Measurements from ENCODE around the gene SPTAN1. TPM values are rescaled to one million over a fixed set of nuclear protein-coding genes. Genes with fewer than 3 reads are reported as not detected.
A peak's percentile ranks its signal among the peaks of the same experiment; 100 is the strongest.
"Not testable (repeated sequence)": the region's sequence is repeated elsewhere in the genome, so short reads cannot be mapped to it uniquely, and the experiment has no call there.

The SPTAN1 gene
- 165 and 181 TPM in 2 replicates for total RNA-seq (2014; rRNA removed; shearing (Covaris generic))

DNA sequence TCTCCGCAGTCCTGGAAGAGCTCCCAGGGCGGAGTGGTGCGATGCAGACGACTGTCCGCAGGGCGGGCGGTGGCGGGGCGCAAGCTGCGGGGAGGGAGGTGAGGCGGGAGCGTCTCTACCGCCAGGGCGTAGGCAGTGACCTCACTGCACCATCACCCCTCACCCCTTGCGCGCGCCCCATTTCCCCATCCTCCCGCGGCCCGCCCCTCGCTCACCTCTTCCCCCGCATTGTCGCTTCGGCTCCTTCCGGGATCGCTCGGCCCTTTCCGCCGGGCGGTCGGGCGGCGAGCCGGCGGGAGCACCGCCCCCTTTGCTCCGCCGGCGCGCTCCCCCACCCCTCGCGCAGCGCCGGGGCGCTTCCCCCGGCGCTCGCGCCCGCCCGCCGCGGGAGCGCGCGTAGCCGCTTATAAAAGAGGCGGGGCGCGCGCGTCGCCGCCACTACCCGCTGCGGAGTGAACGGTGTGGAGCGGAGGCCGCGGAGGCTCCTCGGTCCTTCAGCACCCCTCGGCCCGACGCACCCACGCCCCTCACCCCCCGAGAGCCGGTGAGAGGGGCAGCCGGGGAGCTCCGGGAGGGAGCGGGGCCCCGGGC, at the start of gene SPTAN1:
Gene SPTAN1, plus strand, starts transcription at position 435 of the 591 bp plus-strand sequence. CDS start 14,154 bp downstream, outside the sequence.
- H3K9me3 ChIP-seq (replicated peaks) = no peaks in the 10 kb centered on the region
- H3K4me3 ChIP-seq = peak within 1 kb of the TSS; percentile 98
- H3K4me1 ChIP-seq (replicated peaks) = peaks cover 47% of the 10 kb centered on the region
- H3K36me3 ChIP-seq = peaks cover 22% of the 10 kb centered on the region
- H3K27ac ChIP-seq = peak within 1 kb of the TSS; percentile 89
- no peaks in the 10 kb centered on the region for H3K27me3 ChIP-seq (replicated peaks)
- DNase-seq (ENCODE audit: low read depth in 1 of 2, low spot score in 2 of 2) = peak; percentile 90 to 92

- Histone ChIP-seq H3K36me3 (peaks cover 44% of the 10 kb centered on the region), H3K4me1 (replicated peaks) (peaks cover 31% of the 10 kb centered on the region)
- not testable (repeated sequence) for H3K27ac ChIP-seq; H3K9me3 ChIP-seq (replicated peaks); DNase-seq (ENCODE audit: low read depth in 1 of 2, low spot score in 2 of 2); H3K4me3 ChIP-seq; H3K27me3 ChIP-seq (replicated peaks)
These were observed 49.0 kb upstream of the SPTAN1 start for GRCh38 chr9:128503415-128503825.

- Histone ChIP-seq H3K27ac (no peak overlapping the region), H3K4me1 (replicated peaks) (peaks cover 31% of the 10 kb centered on the region), H3K9me3 (replicated peaks) (no peaks in the 10 kb centered on the region), H3K36me3 (peaks cover 41% of the 10 kb centered on the region), H3K4me3 (peak overlapping the region; percentile 64), H3K27me3 (replicated peaks) (no peaks in the 10 kb centered on the region)
- DNase-seq (ENCODE audit: low read depth in 1 of 2, low spot score in 2 of 2) = no peak
These were observed 48.5 kb upstream of the SPTAN1 start for GRCh38 chr9:128503870-128504269.

DNA sequence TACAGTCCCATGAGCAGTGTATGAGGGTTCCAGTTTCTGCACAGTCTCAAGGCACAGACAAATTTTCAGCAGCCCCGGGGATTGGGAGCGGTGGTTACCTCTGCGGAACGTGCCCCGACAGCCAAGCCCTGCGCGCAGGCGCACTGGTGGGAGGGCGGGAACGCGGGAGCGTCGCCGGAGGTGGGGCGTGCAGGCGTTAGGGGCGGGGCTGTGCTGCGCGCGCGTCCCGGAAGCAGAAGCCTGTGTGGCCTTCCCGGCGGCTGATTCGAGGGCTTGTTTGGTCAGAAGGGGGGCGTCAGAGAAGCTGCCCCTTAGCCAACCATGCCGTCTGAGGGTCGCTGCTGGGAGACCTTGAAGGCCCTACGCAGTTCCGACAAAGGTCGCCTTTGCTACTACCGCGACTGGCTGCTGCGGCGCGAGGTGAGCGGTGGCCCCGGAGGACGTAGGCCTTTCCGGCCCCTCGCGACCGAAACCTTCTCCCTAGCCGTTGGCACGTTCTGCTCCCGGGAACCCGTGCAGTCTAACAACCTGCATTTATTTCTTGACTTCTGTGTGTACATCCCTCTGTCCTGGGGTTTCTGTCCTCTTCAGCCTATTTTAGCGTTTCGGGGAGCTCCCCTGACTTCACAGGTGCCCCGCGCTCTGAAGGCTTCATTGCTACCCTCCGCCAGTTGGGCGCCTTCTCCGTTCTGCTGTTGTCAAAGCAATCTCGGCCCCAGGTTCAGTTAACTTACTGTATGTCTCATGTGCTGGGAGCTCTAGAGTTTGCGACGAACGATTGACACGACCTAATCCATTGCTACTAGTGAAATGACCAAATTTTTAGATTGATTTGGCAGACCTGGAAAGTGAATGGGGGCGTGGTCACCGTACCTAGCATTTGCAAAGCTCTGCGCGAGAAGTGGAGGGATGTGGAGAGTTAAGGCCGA, 47.6 kb upstream of the SPTAN1 start, which contains the start of gene GLE1:
Gene GLE1, plus strand, starts transcription at position 235 of the 929 bp plus-strand sequence. Its CDS starts 87 bp downstream, at position 322.
- no peaks in the 10 kb centered on the region for H3K9me3 ChIP-seq (replicated peaks)
- no peaks in the 10 kb centered on the region for H3K27me3 ChIP-seq (replicated peaks)
- H3K4me3 ChIP-seq = peak within 1 kb of the TSS; percentile 64
- peak within 1 kb of the TSS; percentile 51 for H3K27ac ChIP-seq
- H3K4me1 ChIP-seq (replicated peaks) = peaks cover 31% of the 10 kb centered on the region
- peaks cover 43% of the 10 kb centered on the region for H3K36me3 ChIP-seq
- DNase-seq (ENCODE audit: low read depth in 1 of 2, low spot score in 2 of 2) = peak; percentile 85 to 92

DNA sequence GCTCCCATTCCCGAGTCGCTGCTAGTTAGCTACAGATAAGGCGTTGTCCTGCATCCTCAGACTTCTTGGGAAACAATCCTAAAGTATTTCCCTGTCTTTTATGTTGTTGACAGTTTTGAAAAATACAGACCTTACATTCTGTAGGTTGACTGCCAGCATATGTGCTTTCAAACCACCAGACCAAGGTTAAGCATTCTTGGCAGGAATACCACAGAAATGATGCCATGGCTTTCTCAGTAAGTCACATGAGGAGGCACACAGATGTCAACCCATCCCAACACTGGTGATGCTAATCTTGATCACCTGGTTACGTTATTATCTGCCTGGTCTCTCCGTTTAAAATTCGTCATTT, 47.0 kb upstream of the SPTAN1 start:
- Histone ChIP-seq H3K27ac (no peak overlapping the region), H3K36me3 (peaks cover 39% of the 10 kb centered on the region), H3K4me1 (replicated peaks) (peaks cover 27% of the 10 kb centered on the region), H3K9me3 (replicated peaks) (no peaks in the 10 kb centered on the region), H3K4me3 (peak overlapping the region; percentile 64), H3K27me3 (replicated peaks) (no peaks in the 10 kb centered on the region)
- no peak for DNase-seq (ENCODE audit: low read depth in 1 of 2, low spot score in 2 of 2)

GRCh38 chr9:128505906-128506305, 46.5 kb upstream of the SPTAN1 start:
- not testable (repeated sequence) for H3K4me3 ChIP-seq; H3K27ac ChIP-seq; DNase-seq (ENCODE audit: low read depth in 1 of 2, low spot score in 2 of 2); H3K27me3 ChIP-seq (replicated peaks); H3K9me3 ChIP-seq (replicated peaks)
- peaks cover 36% of the 10 kb centered on the region for H3K36me3 ChIP-seq
- peaks cover 22% of the 10 kb centered on the region for H3K4me1 ChIP-seq (replicated peaks)

- H3K36me3 ChIP-seq = peaks cover 55% of the 10 kb centered on the region
- H3K4me1 ChIP-seq (replicated peaks) = no peaks in the 10 kb centered on the region
These were observed 39.6 kb upstream of the SPTAN1 start for GRCh38 chr9:128512820-128513219.

GRCh38 chr9:128521956-128522355, 30.4 kb upstream of the SPTAN1 start:
- H3K36me3 ChIP-seq = peaks cover 16% of the 10 kb centered on the region
- H3K4me3 ChIP-seq = no peak overlapping the region
- H3K4me1 ChIP-seq (replicated peaks) = no peaks in the 10 kb centered on the region
- no peaks in the 10 kb centered on the region for H3K9me3 ChIP-seq (replicated peaks)
- no peak for DNase-seq (ENCODE audit: low read depth in 1 of 2, low spot score in 2 of 2)
- no peak overlapping the region for H3K27ac ChIP-seq
- no peaks in the 10 kb centered on the region for H3K27me3 ChIP-seq (replicated peaks)

More at GRCh38 chr9:128512820-128513219, 39.6 kb upstream of the SPTAN1 start:
- H3K4me3 ChIP-seq = no peak overlapping the region
- no peak overlapping the region for H3K27ac ChIP-seq
- DNase-seq (ENCODE audit: low read depth in 1 of 2, low spot score in 2 of 2) = no peak
- no peaks in the 10 kb centered on the region for H3K9me3 ChIP-seq (replicated peaks)
- no peaks in the 10 kb centered on the region for H3K27me3 ChIP-seq (replicated peaks)

DNA sequence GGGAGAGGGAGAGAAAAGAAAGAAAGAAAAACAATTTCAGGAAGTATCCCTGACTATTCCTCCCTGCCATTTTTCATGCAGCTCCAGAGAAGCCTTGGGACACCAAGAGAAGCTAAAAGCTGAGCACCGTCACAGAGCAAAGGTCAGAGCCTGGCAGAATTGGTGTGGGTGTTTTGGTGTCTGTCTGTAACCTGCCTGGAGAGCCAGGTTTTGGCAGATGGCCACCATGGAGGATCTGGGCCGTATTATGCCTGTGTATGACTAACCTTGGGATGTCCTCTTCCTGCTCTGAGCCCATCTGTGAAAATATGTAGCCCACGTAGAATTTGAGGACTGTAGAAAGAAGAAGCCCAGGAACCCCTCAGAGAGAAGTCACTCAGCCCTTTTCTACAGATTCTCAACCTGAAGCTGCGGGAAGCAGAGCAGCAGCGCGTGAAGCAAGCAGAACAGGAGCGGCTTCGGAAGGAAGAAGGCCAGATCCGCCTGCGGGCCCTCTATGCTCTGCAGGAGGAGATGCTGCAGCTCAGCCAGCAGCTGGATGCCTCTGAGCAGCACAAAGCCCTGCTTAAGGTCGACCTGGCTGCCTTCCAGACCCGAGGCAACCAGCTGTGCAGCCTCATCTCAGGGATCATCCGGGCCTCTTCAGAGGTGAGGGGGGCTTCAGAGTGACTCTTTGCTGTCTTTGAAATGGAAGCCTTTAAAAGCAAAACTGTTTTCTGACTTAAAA, 29.0 kb upstream of the SPTAN1 start:
- no peaks in the 10 kb centered on the region for H3K27me3 ChIP-seq (replicated peaks)
- H3K4me3 ChIP-seq = no peak overlapping the region
- H3K36me3 ChIP-seq = peaks cover 23% of the 10 kb centered on the region
- H3K4me1 ChIP-seq (replicated peaks) = peaks cover 3% of the 10 kb centered on the region
- DNase-seq (ENCODE audit: low read depth in 1 of 2, low spot score in 2 of 2) = no peak
- no peaks in the 10 kb centered on the region for H3K9me3 ChIP-seq (replicated peaks)
- no peak overlapping the region for H3K27ac ChIP-seq

DNA sequence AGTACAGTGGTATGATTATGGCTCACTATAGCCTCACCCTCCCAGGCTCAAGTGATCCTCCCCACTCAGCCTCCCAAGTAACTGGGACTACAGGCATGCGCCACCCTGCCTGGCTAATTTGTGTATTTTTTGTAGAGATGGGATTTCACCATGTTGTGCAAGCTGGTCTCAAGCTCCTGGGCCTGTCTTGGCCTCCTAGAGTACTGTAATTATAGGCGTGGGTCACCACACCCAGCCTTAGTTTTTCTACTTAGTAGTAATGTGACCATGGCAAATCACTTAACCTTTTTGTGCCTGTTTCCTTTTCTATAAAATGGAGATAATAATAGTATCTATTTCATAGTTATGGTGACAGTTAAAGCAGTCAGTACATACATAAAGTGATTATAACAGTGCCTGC, 25.7 kb upstream of the SPTAN1 start:
- no peaks in the 10 kb centered on the region for H3K9me3 ChIP-seq (replicated peaks)
- H3K4me1 ChIP-seq (replicated peaks) = peaks cover 13% of the 10 kb centered on the region
- H3K27ac ChIP-seq = no peak overlapping the region
- H3K36me3 ChIP-seq = peaks cover 38% of the 10 kb centered on the region
- H3K27me3 ChIP-seq (replicated peaks) = no peaks in the 10 kb centered on the region
- no peak overlapping the region for H3K4me3 ChIP-seq
- DNase-seq (ENCODE audit: low read depth in 1 of 2, low spot score in 2 of 2) = no peak

- Histone ChIP-seq H3K36me3 (peaks cover 43% of the 10 kb centered on the region), H3K27ac (0 out of 2 replicates have a peak overlapping the region, but pooled peaks have one; percentile 20), H3K27me3 (replicated peaks) (no peaks in the 10 kb centered on the region), H3K4me3 (no peak overlapping the region), H3K9me3 (replicated peaks) (no peaks in the 10 kb centered on the region), H3K4me1 (replicated peaks) (peaks cover 13% of the 10 kb centered on the region)
- DNase-seq (ENCODE audit: low read depth in 1 of 2, low spot score in 2 of 2) = peak in 1 of 2 experiments; percentile 48
These were observed 23.8 kb upstream of the SPTAN1 start for GRCh38 chr9:128528445-128529160.

- Histone ChIP-seq H3K27ac (0 out of 2 replicates have a peak overlapping the region, but pooled peaks have one; percentile 20), H3K4me1 (replicated peaks) (peaks cover 13% of the 10 kb centered on the region), H3K4me3 (no peak overlapping the region), H3K9me3 (replicated peaks) (no peaks in the 10 kb centered on the region), H3K36me3 (peaks cover 47% of the 10 kb centered on the region), H3K27me3 (replicated peaks) (no peaks in the 10 kb centered on the region)
- no peak for DNase-seq (ENCODE audit: low read depth in 1 of 2, low spot score in 2 of 2)
These were observed 23.2 kb upstream of the SPTAN1 start for GRCh38 chr9:128529191-128529590.

- no peak overlapping the region for H3K27ac ChIP-seq
- H3K4me3 ChIP-seq = no peak overlapping the region
- no peaks in the 10 kb centered on the region for H3K27me3 ChIP-seq (replicated peaks)
- DNase-seq (ENCODE audit: low read depth in 1 of 2, low spot score in 2 of 2) = no peak
- H3K9me3 ChIP-seq (replicated peaks) = no peaks in the 10 kb centered on the region
- H3K4me1 ChIP-seq (replicated peaks) = peaks cover 13% of the 10 kb centered on the region
- peaks cover 53% of the 10 kb centered on the region for H3K36me3 ChIP-seq
These were observed 19.8 kb upstream of the SPTAN1 start for GRCh38 chr9:128532581-128532980.
